Measurements from ENCODE around the gene RAB8B. TPM values are rescaled to one million over a fixed set of nuclear protein-coding genes. Genes with fewer than 3 reads are reported as not detected.

RAB8B gene
- total and polyA plus RNA-seq, 9 of the 15 experiments (the other 6 are each of a cell fraction or from before 2014, with no cell fraction given), result 7.8 to 32.1 (median 24.2) TPM

GRCh38 chr15:63288778-63289378 is 99.5 kb downstream of the RAB8B start (continued):
- TF ChIP-seq EP400 (IDR thresholded peaks at IDR 0.05) (0 out of 2 replicates have a peak, but pooled peaks have one; percentile 29), ZNF639 (CRISPR knock-in tag; conservative IDR thresholded peaks at IDR 0.05 in 1 of 2, IDR thresholded peaks at IDR 0.05 in 1 of 2) (0 out of 4 replicates have a peak, but pooled peaks of 1 of the 2 experiments have one; percentile 31), NCOA6 (IDR thresholded peaks at IDR 0.05) (no peak), NFRKB (IDR thresholded peaks at IDR 0.05; ENCODE audit: low read depth) (no peak), ELF4 (CRISPR knock-in tag; IDR thresholded peaks at IDR 0.05) (no peak), NKRF (IDR thresholded peaks at IDR 0.05; ENCODE audit: borderline replicate concordance) (no peak), MEF2A (IDR thresholded peaks at IDR 0.05; ENCODE audit: control insufficient read depth, low read depth, low read length) (no peak), PHF21A (IDR thresholded peaks at IDR 0.05; ENCODE audit: borderline replicate concordance, low read depth) (no peak), TAF7 (tag; IDR thresholded peaks at IDR 0.05) (no peak), ZNF589 (CRISPR knock-in tag; IDR thresholded peaks at IDR 0.05; ENCODE audit: low read depth) (no peak), STAG1 (CRISPR knock-in tag; IDR thresholded peaks at IDR 0.05; ENCODE audit: borderline replicate concordance) (no peak), CCNT2 (IDR thresholded peaks at IDR 0.05; ENCODE audit: borderline replicate concordance, extremely low read depth, insufficient read length, low read depth, low read length) (no peak), ZNF347 (CRISPR knock-in tag; IDR thresholded peaks at IDR 0.05; ENCODE audit: low read depth) (no peak), MTA1 (IDR thresholded peaks at IDR 0.05; ENCODE audit: borderline replicate concordance) (no peak), ZMIZ1 (IDR thresholded peaks at IDR 0.05; ENCODE audit: low read depth in 2 of 2, low read length in 2 of 2) (no peak)
